ENCODE data around the gene UBE2D2.

DNA sequence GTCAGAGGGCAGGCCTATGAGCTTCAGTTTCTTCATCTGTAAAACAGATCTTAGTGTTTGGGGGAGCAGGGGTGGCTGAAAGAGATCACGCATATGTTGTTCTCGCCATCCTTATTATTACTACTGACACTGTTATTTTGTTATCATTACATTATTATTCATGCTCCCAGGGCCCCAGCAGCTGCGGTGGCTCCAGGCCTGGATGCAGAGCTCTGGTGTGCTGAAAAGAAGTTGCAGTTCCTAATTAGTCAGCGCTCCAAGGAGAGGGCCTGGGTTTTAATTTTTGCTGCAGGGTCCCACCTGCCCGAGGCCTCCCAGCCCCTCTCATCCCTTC lies 106.6 kb downstream of the UBE2D2 start:
- TF ChIP-seq, protein P1, sequence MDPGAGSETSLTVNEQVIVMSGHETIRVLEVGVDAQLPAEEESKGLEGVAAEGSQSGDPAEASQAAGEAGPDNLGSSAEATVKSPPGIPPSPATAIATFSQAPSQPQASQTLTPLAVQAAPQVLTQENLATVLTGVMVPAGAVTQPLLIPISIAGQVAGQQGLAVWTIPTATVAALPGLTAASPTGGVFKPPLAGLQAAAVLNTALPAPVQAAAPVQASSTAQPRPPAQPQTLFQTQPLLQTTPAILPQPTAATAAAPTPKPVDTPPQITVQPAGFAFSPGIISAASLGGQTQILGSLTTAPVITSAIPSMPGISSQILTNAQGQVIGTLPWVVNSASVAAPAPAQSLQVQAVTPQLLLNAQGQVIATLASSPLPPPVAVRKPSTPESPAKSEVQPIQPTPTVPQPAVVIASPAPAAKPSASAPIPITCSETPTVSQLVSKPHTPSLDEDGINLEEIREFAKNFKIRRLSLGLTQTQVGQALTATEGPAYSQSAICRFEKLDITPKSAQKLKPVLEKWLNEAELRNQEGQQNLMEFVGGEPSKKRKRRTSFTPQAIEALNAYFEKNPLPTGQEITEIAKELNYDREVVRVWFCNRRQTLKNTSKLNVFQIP (CRISPR knock-in tag; IDR thresholded peaks at IDR 0.05; ENCODE audit: borderline replicate concordance, low read depth), result no peak
- TF ChIP-seq, protein P2, sequence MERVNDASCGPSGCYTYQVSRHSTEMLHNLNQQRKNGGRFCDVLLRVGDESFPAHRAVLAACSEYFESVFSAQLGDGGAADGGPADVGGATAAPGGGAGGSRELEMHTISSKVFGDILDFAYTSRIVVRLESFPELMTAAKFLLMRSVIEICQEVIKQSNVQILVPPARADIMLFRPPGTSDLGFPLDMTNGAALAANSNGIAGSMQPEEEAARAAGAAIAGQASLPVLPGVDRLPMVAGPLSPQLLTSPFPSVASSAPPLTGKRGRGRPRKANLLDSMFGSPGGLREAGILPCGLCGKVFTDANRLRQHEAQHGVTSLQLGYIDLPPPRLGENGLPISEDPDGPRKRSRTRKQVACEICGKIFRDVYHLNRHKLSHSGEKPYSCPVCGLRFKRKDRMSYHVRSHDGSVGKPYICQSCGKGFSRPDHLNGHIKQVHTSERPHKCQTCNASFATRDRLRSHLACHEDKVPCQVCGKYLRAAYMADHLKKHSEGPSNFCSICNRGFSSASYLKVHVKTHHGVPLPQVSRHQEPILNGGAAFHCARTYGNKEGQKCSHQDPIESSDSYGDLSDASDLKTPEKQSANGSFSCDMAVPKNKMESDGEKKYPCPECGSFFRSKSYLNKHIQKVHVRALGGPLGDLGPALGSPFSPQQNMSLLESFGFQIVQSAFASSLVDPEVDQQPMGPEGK (CRISPR knock-in tag; IDR thresholded peaks at IDR 0.05; ENCODE audit: borderline replicate concordance), result no peak
- TF ChIP-seq RARB (CRISPR knock-in tag; IDR thresholded peaks at IDR 0.05) (no peak), ZNF8 (CRISPR knock-in tag; IDR thresholded peaks at IDR 0.05) (no peak), ZFP30 (CRISPR knock-in tag; IDR thresholded peaks at IDR 0.05) (no peak), ARNTL (CRISPR knock-in tag; IDR thresholded peaks at IDR 0.05; ENCODE audit: borderline replicate concordance, low read depth) (no peak), ISL1 (CRISPR knock-in tag; IDR thresholded peaks at IDR 0.05) (no peak), ZFP3 (CRISPR knock-in tag; IDR thresholded peaks at IDR 0.05) (no peak), ZC3H10 (CRISPR knock-in tag; IDR thresholded peaks at IDR 0.05) (no peak)
- TF ChIP-seq, protein P3, sequence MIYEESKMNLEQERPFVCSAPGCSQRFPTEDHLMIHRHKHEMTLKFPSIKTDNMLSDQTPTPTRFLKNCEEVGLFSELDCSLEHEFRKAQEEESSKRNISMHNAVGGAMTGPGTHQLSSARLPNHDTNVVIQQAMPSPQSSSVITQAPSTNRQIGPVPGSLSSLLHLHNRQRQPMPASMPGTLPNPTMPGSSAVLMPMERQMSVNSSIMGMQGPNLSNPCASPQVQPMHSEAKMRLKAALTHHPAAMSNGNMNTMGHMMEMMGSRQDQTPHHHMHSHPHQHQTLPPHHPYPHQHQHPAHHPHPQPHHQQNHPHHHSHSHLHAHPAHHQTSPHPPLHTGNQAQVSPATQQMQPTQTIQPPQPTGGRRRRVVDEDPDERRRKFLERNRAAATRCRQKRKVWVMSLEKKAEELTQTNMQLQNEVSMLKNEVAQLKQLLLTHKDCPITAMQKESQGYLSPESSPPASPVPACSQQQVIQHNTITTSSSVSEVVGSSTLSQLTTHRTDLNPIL (CRISPR knock-in tag; IDR thresholded peaks at IDR 0.05; ENCODE audit: low read depth), result no peak

Data from SK-N-SH treated with all-trans-retinoic acid at 6 μM for 48 hours (cell line).